HCT116 (cell line): ENCODE results near the gene ZNF438. TPM values are rescaled to one million over a fixed set of nuclear protein-coding genes. Genes with fewer than 3 reads are reported as not detected.

ENCODE experiments used
- ATAC-seq: fragments of 200-7000 bp; cut with Tn5 transposase; 2 replicates; pipeline ENCODE4 v1.9.1; 2020; ENCODE audit warnings: mild to moderate bottlenecking, moderate library complexity
- BruUV-seq: library from RNA; stranded (reverse); fragments of 400-500 nt; replicated peaks from 2 replicates; lab custom pipeline; 2021; lab: Mats Ljungman, UMichigan
- CTCF ChIA-PET: fragments of 300-600 bp; sonication (Branson Sonifier 250); formaldehyde crosslinking; loops from one replicate; lab custom pipeline; 2021; ENCODE audit warnings: antibody characterized with exemption; lab: Charles Lee
- POLR2A ChIA-PET: fragments of 300-600, 350-600 bp; sonication (Branson Sonifier 250); formaldehyde crosslinking; loops from one replicate; lab custom pipeline; 2021; ENCODE audit warnings: antibody characterized with exemption; lab: Charles Lee
- RAD21 ChIA-PET, 2 experiments: fragments of 300-600 bp; sonication (Branson Sonifier 250); formaldehyde crosslinking; loops; one replicate each; lab custom pipeline; 2023; ENCODE audit warnings: low total read pairs in 2 of 2; ENCODE audit not compliant: uncharacterized antibody in 2 of 2, unreplicated experiment in 2 of 2, low non-redundant PET in 1 of 2; lab: Charles Lee
- DNase-seq: peaks from one replicate; pipeline ENCODE4 v3.0.0-alpha.2; 2010; ENCODE audit warnings: low read depth, low spot score
- H2AFZ ChIP-seq: fragments of 200-600 bp; shearing (Covaris generic), sonication (generic); 2 replicates; pipeline ENCODE4 v1.6.1; 2017; ENCODE audit warnings: low read depth, mixed run types, mixed read lengths, antibody characterized with exemption, low read length; ENCODE audit not compliant: poor library complexity, severe bottlenecking
- H3K27ac ChIP-seq: 2 replicates; pipeline ENCODE4 v1.5.1; 2012; ENCODE audit warnings: low read depth, low read length
- H3K27me3 ChIP-seq: fragments of 200-600 bp; sonication (generic); 2 replicates; pipeline ENCODE4 v1.6.1; 2016; ENCODE audit warnings: mixed run types, low read length, mixed read lengths; ENCODE audit not compliant: insufficient read depth
- H3K36me3 ChIP-seq, 2 experiments: fragments of 200-500 bp in 1 of 2; fragments of 200-600 bp in 1 of 2; sonication (Bioruptor generic) in 1 of 2; sonication (generic) in 1 of 2; 2 replicates each; pipeline versions ENCODE4 v1.5.1 to v1.6.1; 2014 to 2016; ENCODE audit warnings: low read length in 2 of 2, inconsistent platforms in 1 of 2, mixed read lengths in 1 of 2, mixed run types in 1 of 2; ENCODE audit not compliant: insufficient read depth in 2 of 2, control insufficient read depth in 1 of 2
- H3K4me1 ChIP-seq, 2 experiments: fragments of 200-600 bp in 1 of 2; sonication (generic) in 1 of 2; 2 replicates each; pipeline versions ENCODE4 v1.5.1 to v1.6.1; 2012 to 2017; ENCODE audit warnings: low read length in 2 of 2, inconsistent platforms in 1 of 2, mild to moderate bottlenecking in 1 of 2, mixed read lengths in 1 of 2, mixed run types in 1 of 2, moderate library complexity in 1 of 2; ENCODE audit not compliant: insufficient read depth in 2 of 2, control insufficient read depth in 1 of 2
- H3K4me2 ChIP-seq: fragments of 200-600 bp; sonication (generic); 2 replicates; pipeline ENCODE4 v1.6.1; 2017; ENCODE audit warnings: mixed run types, low read length, mixed read lengths
- H3K4me3 ChIP-seq, 2 experiments: fragments of 200-600 bp in 1 of 2; sonication (generic) in 1 of 2; replicated peaks in 1 of 2; 2 replicates each; pipeline ENCODE4 v1.5.1; 2011 to 2016; ENCODE audit warnings: low read length in 2 of 2, control low read depth in 1 of 2, low read depth in 1 of 2, mild to moderate bottlenecking in 1 of 2, mixed read lengths in 1 of 2, mixed run types in 1 of 2
- H3K79me2 ChIP-seq: fragments of 200-600 bp; sonication (generic); 2 replicates; pipeline ENCODE4 v1.6.1; 2017; ENCODE audit warnings: mild to moderate bottlenecking, mixed run types, low read length, moderate library complexity, mixed read lengths; ENCODE audit not compliant: insufficient read depth
- H3K9ac ChIP-seq: fragments of 200-600 bp; sonication (generic); 2 replicates; pipeline ENCODE4 v1.6.1; 2016; ENCODE audit warnings: low read length, mixed read lengths
- H3K9me2 ChIP-seq: fragments of 200-600 bp; sonication (generic), shearing (Covaris generic); 2 replicates; pipeline ENCODE4 v1.6.1; 2017; ENCODE audit warnings: mixed run types, mild to moderate bottlenecking, moderate library complexity; ENCODE audit not compliant: insufficient read depth
- H3K9me3 ChIP-seq, 2 experiments: fragments of 200-500 bp in 1 of 2; fragments of 200-600 bp in 1 of 2; sonication (Bioruptor generic) in 1 of 2; sonication (generic) in 1 of 2; 2 replicates each; pipeline ENCODE4 v1.6.1; 2014 to 2017; ENCODE audit warnings: low read length in 2 of 2, mixed read lengths in 2 of 2, inconsistent platforms in 1 of 2, low read depth in 1 of 2, mild to moderate bottlenecking in 1 of 2, mixed run types in 1 of 2, moderate library complexity in 1 of 2; ENCODE audit not compliant: control insufficient read depth in 1 of 2, insufficient read depth in 1 of 2
- H4K20me1 ChIP-seq: fragments of 200-600 bp; sonication (generic), shearing (Covaris generic); 2 replicates; pipeline ENCODE4 v1.6.1; 2017; ENCODE audit warnings: mixed run types, mild to moderate bottlenecking, moderate library complexity; ENCODE audit not compliant: insufficient read depth
- ATF3 ChIP-seq: IDR thresholded peaks from 2 replicates; pipeline ENCODE4 v1.6.1; 2012
- CBX3 ChIP-seq: IDR thresholded peaks from 2 replicates; pipeline ENCODE4 v1.6.1; 2012; ENCODE audit warnings: low read depth
- CEBPB ChIP-seq: IDR thresholded peaks from 2 replicates; pipeline ENCODE4 v1.6.1; 2012; ENCODE audit warnings: low read depth
- CTCF ChIP-seq, 3 experiments: fragments of 200-600 bp in 1 of 3; sonication (generic) in 1 of 3; IDR thresholded peaks in 2 of 3; conservative IDR thresholded peaks in 1 of 3; 2 replicates each; pipeline ENCODE4 v1.5.1; 2012 to 2017; ENCODE audit warnings: low read depth in 2 of 3, low read length in 2 of 3, antibody characterized with exemption in 1 of 3, borderline replicate concordance in 1 of 3, control low read depth in 1 of 3, mild to moderate bottlenecking in 1 of 3, mixed read lengths in 1 of 3, mixed run types in 1 of 3, moderate library complexity in 1 of 3; ENCODE audit not compliant: insufficient read depth in 1 of 3
- EGR1 ChIP-seq: IDR thresholded peaks from 2 replicates; pipeline ENCODE4 v1.6.1; 2012; ENCODE audit warnings: low read depth
- ELF1 ChIP-seq: IDR thresholded peaks from 2 replicates; pipeline ENCODE4 v1.6.1; 2012; ENCODE audit warnings: low read depth, borderline replicate concordance
- FOSL1 ChIP-seq: IDR thresholded peaks from 2 replicates; pipeline ENCODE4 v1.6.1; 2012; ENCODE audit warnings: low read depth
- JUND ChIP-seq: IDR thresholded peaks from 2 replicates; pipeline ENCODE4 v1.6.1; 2012
- POLR2AphosphoS5 ChIP-seq: IDR thresholded peaks from 2 replicates; pipeline ENCODE4 v1.6.1; 2011; ENCODE audit warnings: mild to moderate bottlenecking, low read depth, low read length, moderate library complexity
- RAD21 ChIP-seq: IDR thresholded peaks from 2 replicates; pipeline ENCODE4 v1.6.1; 2012; ENCODE audit warnings: low read depth, mild to moderate bottlenecking
- REST ChIP-seq: IDR thresholded peaks from 2 replicates; pipeline ENCODE4 v1.6.1; 2012; ENCODE audit warnings: low read depth
- SIN3A ChIP-seq: IDR thresholded peaks from 2 replicates; pipeline ENCODE4 v1.6.1; 2012; ENCODE audit warnings: low read depth
- SP1 ChIP-seq: IDR thresholded peaks from 2 replicates; pipeline ENCODE4 v1.6.1; 2012; ENCODE audit warnings: low read depth
- SRF ChIP-seq: IDR thresholded peaks from 2 replicates; pipeline ENCODE4 v1.6.1; 2012; ENCODE audit warnings: low read depth
- TCF7L2 ChIP-seq: IDR thresholded peaks from 2 replicates; pipeline ENCODE4 v1.7.0; 2011; ENCODE audit warnings: borderline replicate concordance, inconsistent platforms; ENCODE audit not compliant: insufficient read depth, insufficient read length; ENCODE audit errors: extremely low read depth
- YY1 ChIP-seq: IDR thresholded peaks from 2 replicates; pipeline ENCODE4 v1.6.1; 2011; ENCODE audit warnings: low read length, low read depth, moderate library complexity, mild to moderate bottlenecking; ENCODE audit not compliant: insufficient replicate concordance; ENCODE audit errors: extremely low read depth
- ZBTB33 ChIP-seq: IDR thresholded peaks from 2 replicates; pipeline ENCODE4 v1.6.1; 2011; ENCODE audit warnings: mild to moderate bottlenecking, low read length, moderate library complexity; ENCODE audit not compliant: insufficient replicate concordance; ENCODE audit errors: extremely low read depth
- ZFX ChIP-seq: fragments of 450-650 bp; IDR thresholded peaks from 2 replicates; pipeline ENCODE4 v1.6.1; 2017
- ZNF274 ChIP-seq: fragments of 200-500 bp; sonication (Bioruptor generic); IDR thresholded peaks from 2 replicates; pipeline ENCODE4 v1.6.1; 2014; ENCODE audit warnings: mild to moderate bottlenecking, low read depth, low read length, inconsistent platforms
- intact Hi-C: fragments of 100-400 bp; cut with micrococcal nuclease; formaldehyde crosslinking; loops from 2 replicates; pipeline ENCODE4 v1.10.0; 2022
- total RNA-seq: library from RNA; stranded (reverse); gene quantifications from one replicate; pipeline ENCODE4 v1.2.1, GENCODE V29; 2021; ENCODE audit not compliant: unreplicated experiment

ZNF438 gene
- total RNA-seq, 1 experiment from 2014 or later = 3.3 TPM

GRCh38 chr10:30828680-30829079 lies 203.0 kb downstream of the ZNF438 start:
- Histone ChIP-seq H3K9ac (no peak overlapping the region), H3K9me2 (no peaks in the 10 kb centered on the region), H3K4me2 (no peak overlapping the region), H3K4me1 (no peaks in the 10 kb centered on the region), H3K79me2 (no peaks in the 10 kb centered on the region), H3K36me3 (no peaks in the 10 kb centered on the region), H3K9me3 (no peaks in the 10 kb centered on the region), H3K27me3 (no peaks in the 10 kb centered on the region), H3K4me3 (no peak overlapping the region), H3K27ac (no peak overlapping the region), H2AFZ (no peak overlapping the region), H4K20me1 (no peaks in the 10 kb centered on the region)
- RAD21 ChIA-PET = no interaction called here
- ATAC-seq (no peak), DNase-seq (no peak)
- intact Hi-C loops = no loop called here
- CTCF ChIA-PET = no interaction called here
- POLR2A ChIA-PET = no interaction called here
- no peak for TF ChIP-seq ZBTB33
- TF ChIP-seq SP1 = no peak
- TF ChIP-seq ELF1 = no peak
- no peak for TF ChIP-seq EGR1
- TF ChIP-seq CBX3 = no peak
- TF ChIP-seq REST = no peak
- no peak for TF ChIP-seq SIN3A
- no peak for TF ChIP-seq JUND
- no peak for TF ChIP-seq SRF
- no peak for TF ChIP-seq ZFX
- no peak for TF ChIP-seq FOSL1
- TF ChIP-seq TCF7L2 = no peak
- TF ChIP-seq YY1 = no peak
- no peak for TF ChIP-seq POLR2AphosphoS5
- TF ChIP-seq RAD21 = no peak
- TF ChIP-seq CTCF (IDR thresholded peaks at IDR 0.05 in 2 of 3, conservative IDR thresholded peaks at IDR 0.05 in 1 of 3; ENCODE audit: borderline replicate concordance in 1 of 3, insufficient read depth in 1 of 3, low read depth in 2 of 3, low read length in 2 of 3) = no peak
- no peak for TF ChIP-seq ZNF274
- no peak for TF ChIP-seq CEBPB
- no peak for TF ChIP-seq ATF3
- no TSS peak for BruUV-seq
